Measurements from ENCODE around the gene PCDHA2. TPM values are rescaled to one million over a fixed set of nuclear protein-coding genes. Genes with fewer than 3 reads are reported as not detected.

PCDHA2 gene
- total and polyA plus RNA-seq, 4 donors, result 0.99 to 5.7 (median 3.9) TPM

Other genes starting within 250 kb of the PCDHA2 start
- gene EIF4EBP3, start 247.2 kb upstream of the PCDHA2 start, total RNA-seq, result 1 to 10 TPM in 1 of 2 donors, under 1 TPM in 1; 0.40 to 4.5 TPM
- 1 to 10 TPM; 3.2 to 6.9 TPM for gene EIF4EBP3, start 247.2 kb upstream of the PCDHA2 start, polyA plus RNA-seq (ENCODE audit: insufficient read length in 2 of 2)
- gene SRA1, start 237.4 kb upstream of the PCDHA2 start, total RNA-seq, result 10 to 100 TPM; 23.3 to 36.1 TPM
- gene SRA1, start 237.4 kb upstream of the PCDHA2 start, polyA plus RNA-seq (ENCODE audit: insufficient read length in 2 of 2), result 10 to 100 TPM; 44.3 to 53.3 TPM
- gene APBB3, start 230.3 kb upstream of the PCDHA2 start, total RNA-seq, result 10 to 100 TPM; 32.3 to 34.6 TPM
- 10 to 100 TPM; 52.6 to 90.1 TPM for gene APBB3, start 230.3 kb upstream of the PCDHA2 start, polyA plus RNA-seq (ENCODE audit: insufficient read length in 2 of 2)
- 10 to 100 TPM; 10.0 to 14.4 TPM for gene SLC35A4, start 230.0 kb upstream of the PCDHA2 start, total RNA-seq
- 10 to 100 TPM; 64.1 to 69.0 TPM for gene SLC35A4, start 230.0 kb upstream of the PCDHA2 start, polyA plus RNA-seq (ENCODE audit: insufficient read length in 2 of 2)
- 10 to 100 TPM; 38.3 to 42.4 TPM for gene CD14, start 161.7 kb upstream of the PCDHA2 start, total RNA-seq
- 10 to 100 TPM in 1 of 2 donors, 1 to 10 TPM in 1; 7.9 to 11.3 TPM for gene CD14, start 161.7 kb upstream of the PCDHA2 start, polyA plus RNA-seq (ENCODE audit: insufficient read length in 2 of 2)
- gene TMCO6, start 155.4 kb upstream of the PCDHA2 start, total RNA-seq, result 1 to 10 TPM; 6.7 to 9.3 TPM
- gene TMCO6, start 155.4 kb upstream of the PCDHA2 start, polyA plus RNA-seq (ENCODE audit: insufficient read length in 2 of 2), result 10 to 100 TPM; 11.6 to 16.2 TPM
- gene NDUFA2, start 147.2 kb upstream of the PCDHA2 start, total RNA-seq, result 10 to 100 TPM; 43.1 to 86.1 TPM
- gene NDUFA2, start 147.2 kb upstream of the PCDHA2 start, polyA plus RNA-seq (ENCODE audit: insufficient read length in 2 of 2), result 10 to 100 TPM; 95.1 to 96.2 TPM
- gene IK, start 147.0 kb upstream of the PCDHA2 start, total RNA-seq, result 100 to 1,000 TPM in 1 of 2 donors, 10 to 100 TPM in 1; 62.7 to 119 TPM
- 100 to 1,000 TPM; 141 to 149 TPM for gene IK, start 147.0 kb upstream of the PCDHA2 start, polyA plus RNA-seq (ENCODE audit: insufficient read length in 2 of 2)
- 10 to 100 TPM in 1 of 2 donors, 1 to 10 TPM in 1; 9.4 to 11.7 TPM for gene WDR55, start 129.9 kb upstream of the PCDHA2 start, total RNA-seq
- 10 to 100 TPM; 15.9 to 22.1 TPM for gene WDR55, start 129.9 kb upstream of the PCDHA2 start, polyA plus RNA-seq (ENCODE audit: insufficient read length in 2 of 2)
- under 1 TPM; 0.40 to 0.72 TPM for gene DND1, start 121.3 kb upstream of the PCDHA2 start, total RNA-seq
- 1 to 10 TPM in 1 of 2 donors, not detected in 1; 2.4 TPM for gene DND1, start 121.3 kb upstream of the PCDHA2 start, polyA plus RNA-seq (ENCODE audit: insufficient read length in 2 of 2)
- gene HARS1, start 103.5 kb upstream of the PCDHA2 start, total RNA-seq, result 10 to 100 TPM; 51.4 to 65.1 TPM
- gene HARS1, start 103.5 kb upstream of the PCDHA2 start, polyA plus RNA-seq (ENCODE audit: insufficient read length in 2 of 2), result 100 to 1,000 TPM in 1 of 2 donors, 10 to 100 TPM in 1; 86.3 to 100 TPM
- 10 to 100 TPM; 24.7 to 36.6 TPM for gene HARS2, start 103.4 kb upstream of the PCDHA2 start, total RNA-seq
- 10 to 100 TPM; 36.9 to 45.9 TPM for gene HARS2, start 103.4 kb upstream of the PCDHA2 start, polyA plus RNA-seq (ENCODE audit: insufficient read length in 2 of 2)
- gene ZMAT2, start 94.4 kb upstream of the PCDHA2 start, total RNA-seq, result 100 to 1,000 TPM in 1 of 2 donors, 10 to 100 TPM in 1; 36.5 to 102 TPM
- gene ZMAT2, start 94.4 kb upstream of the PCDHA2 start, polyA plus RNA-seq (ENCODE audit: insufficient read length in 2 of 2), result 100 to 1,000 TPM; 103 to 109 TPM
- 1 to 10 TPM; 1.0 to 4.5 TPM for gene PCDHA1, start 8.7 kb upstream of the PCDHA2 start, total RNA-seq
- gene PCDHA1, start 8.7 kb upstream of the PCDHA2 start, polyA plus RNA-seq (ENCODE audit: insufficient read length in 2 of 2), result 1 to 10 TPM; 6.5 to 9.7 TPM
- gene PCDHA3, start 6.2 kb downstream of the PCDHA2 start, total RNA-seq, result 1 to 10 TPM; 2.1 to 8.3 TPM
- 10 to 100 TPM in 1 of 2 donors, 1 to 10 TPM in 1; 9.5 to 13.2 TPM for gene PCDHA3, start 6.2 kb downstream of the PCDHA2 start, polyA plus RNA-seq (ENCODE audit: insufficient read length in 2 of 2)
- 1 to 10 TPM; 3.2 to 8.6 TPM for gene PCDHA4, start 12.2 kb downstream of the PCDHA2 start, total RNA-seq
- gene PCDHA4, start 12.2 kb downstream of the PCDHA2 start, polyA plus RNA-seq (ENCODE audit: insufficient read length in 2 of 2), result 1 to 10 TPM; 5.9 to 8.7 TPM
- gene PCDHA5, start 26.8 kb downstream of the PCDHA2 start, total RNA-seq, result 1 to 10 TPM; 1.4 to 3.0 TPM
- gene PCDHA5, start 26.8 kb downstream of the PCDHA2 start, polyA plus RNA-seq (ENCODE audit: insufficient read length in 2 of 2), result 1 to 10 TPM; 3.7 to 4.4 TPM
- gene PCDHA6, start 33.1 kb downstream of the PCDHA2 start, total RNA-seq, result 1 to 10 TPM; 3.0 to 6.9 TPM
- 10 to 100 TPM; 12.8 to 12.9 TPM for gene PCDHA6, start 33.1 kb downstream of the PCDHA2 start, polyA plus RNA-seq (ENCODE audit: insufficient read length in 2 of 2)
- gene PCDHA7, start 39.4 kb downstream of the PCDHA2 start, total RNA-seq, result 1 to 10 TPM; 1.8 to 4.8 TPM
- 1 to 10 TPM; 6.2 to 6.4 TPM for gene PCDHA7, start 39.4 kb downstream of the PCDHA2 start, polyA plus RNA-seq (ENCODE audit: insufficient read length in 2 of 2)
- 1 to 10 TPM in 1 of 2 donors, under 1 TPM in 1; 0.99 to 2.2 TPM for gene PCDHA8, start 46.3 kb downstream of the PCDHA2 start, total RNA-seq
- 1 to 10 TPM in 1 of 2 donors, under 1 TPM in 1; 0.63 to 4.3 TPM for gene PCDHA8, start 46.3 kb downstream of the PCDHA2 start, polyA plus RNA-seq (ENCODE audit: insufficient read length in 2 of 2)
- 1 to 10 TPM; 1.2 to 4.1 TPM for gene PCDHA9, start 53.5 kb downstream of the PCDHA2 start, total RNA-seq
- 1 to 10 TPM in 1 of 2 donors, under 1 TPM in 1; 0.11 to 3.5 TPM for gene PCDHA9, start 53.5 kb downstream of the PCDHA2 start, polyA plus RNA-seq (ENCODE audit: insufficient read length in 2 of 2)
- gene PCDHA10, start 61.0 kb downstream of the PCDHA2 start, total RNA-seq, result 1 to 10 TPM; 2.6 to 4.6 TPM
- 10 to 100 TPM in 1 of 2 donors, 1 to 10 TPM in 1; 1.1 to 10.8 TPM for gene PCDHA10, start 61.0 kb downstream of the PCDHA2 start, polyA plus RNA-seq (ENCODE audit: insufficient read length in 2 of 2)
- 10 to 100 TPM in 1 of 2 donors, 1 to 10 TPM in 1; 3.0 to 10.8 TPM for gene PCDHA11, start 74.1 kb downstream of the PCDHA2 start, total RNA-seq
- gene PCDHA11, start 74.1 kb downstream of the PCDHA2 start, polyA plus RNA-seq (ENCODE audit: insufficient read length in 2 of 2), result 10 to 100 TPM; 10.6 to 13.0 TPM
- 1 to 10 TPM; 2.5 to 3.8 TPM for gene PCDHA12, start 80.5 kb downstream of the PCDHA2 start, total RNA-seq
- gene PCDHA12, start 80.5 kb downstream of the PCDHA2 start, polyA plus RNA-seq (ENCODE audit: insufficient read length in 2 of 2), result 1 to 10 TPM; 3.4 to 4.8 TPM
- gene PCDHA13, start 87.3 kb downstream of the PCDHA2 start, total RNA-seq, result 10 to 100 TPM in 1 of 2 donors, 1 to 10 TPM in 1; 1.9 to 12.4 TPM
- 1 to 10 TPM; 3.6 to 5.7 TPM for gene PCDHA13, start 87.3 kb downstream of the PCDHA2 start, polyA plus RNA-seq (ENCODE audit: insufficient read length in 2 of 2)
- 10 to 100 TPM in 1 of 2 donors, 1 to 10 TPM in 1; 3.3 to 14.2 TPM for gene PCDHAC1, start 131.4 kb downstream of the PCDHA2 start, total RNA-seq
- 1 to 10 TPM; 3.6 to 3.8 TPM for gene PCDHAC1, start 131.4 kb downstream of the PCDHA2 start, polyA plus RNA-seq (ENCODE audit: insufficient read length in 2 of 2)
- 10 to 100 TPM in 1 of 2 donors, 1 to 10 TPM in 1; 6.3 to 27.1 TPM for gene PCDHAC2, start 171.6 kb downstream of the PCDHA2 start, total RNA-seq
- gene PCDHAC2, start 171.6 kb downstream of the PCDHA2 start, polyA plus RNA-seq (ENCODE audit: insufficient read length in 2 of 2), result 10 to 100 TPM; 13.5 to 14.1 TPM